Gastrocnemius medialis (tissue), 4 donors: ENCODE data around the gene OXNAD1. TPM values are rescaled to one million over a fixed set of nuclear protein-coding genes. Genes with fewer than 3 reads are reported as not detected.

ENCODE experiments used
- ATAC-seq, 2 donors: fragments of 150-250 bp; one replicate each; pipeline ENCODE4 v1.9.1; 2016
- DNase-seq, 2 donors: peaks; one replicate each; pipeline ENCODE4 v3.0.0-alpha.2; 2019
- H3K27ac ChIP-seq, 4 donors: fragments of 200-600 bp; sonication (generic); 1 replicate in 1 of 4; 2 replicates in 3 of 4; pipeline ENCODE4 v1.5.1; 2016 to 2018; ENCODE audit warnings: mild to moderate bottlenecking in 2 of 4, moderate library complexity in 1 of 4
- H3K27me3 ChIP-seq, 3 donors: fragments of 200-600 bp; sonication (generic) in 2 of 3; 1 replicate in 1 of 3; 2 replicates in 2 of 3; pipeline versions ENCODE4 v1.5.1 to v1.6.0; 2016 to 2019; ENCODE audit warnings: mild to moderate bottlenecking in 1 of 3, moderate library complexity in 1 of 3
- H3K36me3 ChIP-seq, 2 donors: fragments of 200-600 bp; sonication (generic) in 1 of 2; one replicate each; pipeline ENCODE4 v1.5.1; 2017 to 2018
- H3K4me1 ChIP-seq, 2 donors: fragments of 200-600 bp; sonication (generic) in 1 of 2; one replicate each; pipeline ENCODE4 v1.5.1; 2016 to 2017; ENCODE audit warnings: mild to moderate bottlenecking in 2 of 2
- H3K4me3 ChIP-seq, 4 donors: fragments of 200-600 bp; sonication (generic) in 3 of 4; 1 replicate in 1 of 4; 2 replicates in 3 of 4; pipeline ENCODE4 v1.5.1; 2016 to 2019; ENCODE audit warnings: mild to moderate bottlenecking in 2 of 4
- H3K9me3 ChIP-seq, 3 donors: fragments of 200-600 bp; sonication (generic) in 2 of 3; 1 replicate in 1 of 3; 2 replicates in 2 of 3; pipeline ENCODE4 v1.5.1; 2016 to 2019
- POLR2A ChIP-seq, 2 donors: fragments of 450-650 bp; IDR thresholded peaks; one replicate each; pipeline ENCODE4 v1.6.1; 2017; ENCODE audit warnings: antibody characterized with exemption in 2 of 2, mild to moderate bottlenecking in 2 of 2, moderate library complexity in 2 of 2
- in situ Hi-C, 4 donors: fragments of 200-750 bp; cut with MboI; loops; one replicate each; pipeline versions ENCODE4 v1.15.0 to v1.8.0; 2017; ENCODE audit warnings: low sequenced_read_pairs in 4 of 4
- intact Hi-C: fragments of 100-400 bp; cut with DNase I; formaldehyde crosslinking; loops from one replicate; pipeline ENCODE4 v1.15.1; 2023; ENCODE audit warnings: low total_unique reads
- total RNA-seq, 4 donors: library from RNA; depleted of rRNA; stranded (reverse); fragments of >200 nt; gene quantifications; one replicate each; pipeline versions ENCODE4 v1.1.0 to v1.2.3, GENCODE V29; 2016
- TF ChIP-seq, protein P1 (sequence below), 5 experiments: fragments of 450-650 bp in 3 of 5; fragments of 200-600 bp in 2 of 5; sonication (generic) in 2 of 5; IDR thresholded peaks in 4 of 5; conservative IDR thresholded peaks in 1 of 5; 1 replicate in 4 of 5; 2 replicates in 1 of 5; pipeline ENCODE4 v1.5.1; 2016 to 2019; ENCODE audit warnings: antibody characterized with exemption in 5 of 5, mild to moderate bottlenecking in 3 of 5, moderate library complexity in 3 of 5

Gene OXNAD1
- total RNA-seq, 4 donors from 2014 or later: 12.3 to 28.6 (median 17.1) TPM

DNA sequence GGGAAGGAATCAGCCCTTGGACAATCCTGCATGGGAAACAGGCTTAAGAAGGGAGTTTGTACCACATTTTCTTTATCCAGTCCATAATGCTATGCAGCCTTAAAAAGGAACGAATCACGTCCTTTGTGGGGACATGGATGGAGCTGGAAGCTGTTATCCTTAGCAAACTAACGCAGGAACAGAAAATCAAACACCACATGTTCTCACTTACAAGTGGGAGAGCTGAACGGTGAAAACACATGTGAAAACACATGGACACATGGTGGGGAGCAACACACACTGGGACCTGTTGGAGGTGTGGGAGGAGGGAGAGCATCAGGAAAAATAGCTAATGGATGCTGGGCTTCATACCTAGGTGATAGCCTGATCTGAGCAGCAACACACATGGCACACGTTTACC is 70.3 kb downstream of the OXNAD1 start:
- in situ Hi-C loops (no loop called here), intact Hi-C loops (no loop called here)
- no peak overlapping the region for H3K4me3 ChIP-seq
- H3K36me3 ChIP-seq: peaks cover 0 to 6% of the 10 kb centered on the region in 2 donors
- H3K27ac ChIP-seq: no peak overlapping the region
- no peaks in the 10 kb centered on the region for H3K9me3 ChIP-seq
- H3K4me1 ChIP-seq: peaks cover 0 to 12% of the 10 kb centered on the region in 2 donors
- TF ChIP-seq POLR2A (IDR thresholded peaks at IDR 0.05): no peak
- TF ChIP-seq, protein P1, sequence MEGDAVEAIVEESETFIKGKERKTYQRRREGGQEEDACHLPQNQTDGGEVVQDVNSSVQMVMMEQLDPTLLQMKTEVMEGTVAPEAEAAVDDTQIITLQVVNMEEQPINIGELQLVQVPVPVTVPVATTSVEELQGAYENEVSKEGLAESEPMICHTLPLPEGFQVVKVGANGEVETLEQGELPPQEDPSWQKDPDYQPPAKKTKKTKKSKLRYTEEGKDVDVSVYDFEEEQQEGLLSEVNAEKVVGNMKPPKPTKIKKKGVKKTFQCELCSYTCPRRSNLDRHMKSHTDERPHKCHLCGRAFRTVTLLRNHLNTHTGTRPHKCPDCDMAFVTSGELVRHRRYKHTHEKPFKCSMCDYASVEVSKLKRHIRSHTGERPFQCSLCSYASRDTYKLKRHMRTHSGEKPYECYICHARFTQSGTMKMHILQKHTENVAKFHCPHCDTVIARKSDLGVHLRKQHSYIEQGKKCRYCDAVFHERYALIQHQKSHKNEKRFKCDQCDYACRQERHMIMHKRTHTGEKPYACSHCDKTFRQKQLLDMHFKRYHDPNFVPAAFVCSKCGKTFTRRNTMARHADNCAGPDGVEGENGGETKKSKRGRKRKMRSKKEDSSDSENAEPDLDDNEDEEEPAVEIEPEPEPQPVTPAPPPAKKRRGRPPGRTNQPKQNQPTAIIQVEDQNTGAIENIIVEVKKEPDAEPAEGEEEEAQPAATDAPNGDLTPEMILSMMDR (IDR thresholded peaks at IDR 0.05 in 4 of 5, conservative IDR thresholded peaks at IDR 0.05 in 1 of 5): no peak
- DNase-seq: no peak
- no peaks in the 10 kb centered on the region for H3K27me3 ChIP-seq
- no peak for ATAC-seq

DNA sequence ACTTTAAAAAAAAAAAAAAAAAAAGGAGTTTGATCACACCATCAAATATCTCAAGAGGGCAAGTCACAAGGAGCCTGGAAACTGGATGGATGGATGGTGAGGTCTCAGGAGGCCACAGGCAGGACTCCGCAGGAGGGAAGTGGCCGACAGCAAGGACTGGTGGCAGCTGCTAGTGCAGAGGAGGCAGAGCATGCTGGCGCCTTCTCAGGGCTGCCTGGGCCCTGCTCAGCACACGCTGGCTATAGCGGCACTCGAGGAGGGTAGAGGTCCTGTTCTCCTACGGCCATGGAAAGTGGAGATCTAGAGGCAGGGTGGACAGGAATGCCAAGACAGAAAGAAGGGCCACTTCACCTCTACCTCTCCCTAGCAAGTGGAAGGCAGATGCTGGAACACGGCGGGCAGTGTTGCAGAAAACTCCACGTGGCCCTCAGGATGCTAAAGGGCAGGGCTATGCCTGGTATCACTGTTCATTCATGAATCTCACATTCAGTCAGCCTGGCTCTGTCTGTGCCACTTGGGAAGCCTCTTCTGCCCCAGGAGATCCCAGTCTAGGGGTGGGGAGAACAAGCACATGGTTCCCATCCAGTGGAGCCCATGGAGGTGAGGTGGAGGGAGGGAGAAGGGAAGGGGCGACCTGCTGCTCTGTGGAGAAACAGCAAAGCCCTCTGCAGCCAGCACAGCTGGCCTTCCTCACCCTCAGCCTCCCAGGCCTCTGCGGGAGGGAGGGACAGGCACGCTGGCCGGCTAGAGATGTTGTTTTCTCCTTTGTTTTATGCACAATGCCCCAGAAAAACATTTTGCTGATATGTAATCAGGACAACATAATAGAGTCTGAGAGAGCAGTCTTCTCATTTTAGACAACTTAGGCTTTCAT is 71.0 kb downstream of the OXNAD1 start:
- no peak overlapping the region for H3K27ac ChIP-seq
- in situ Hi-C loops (no loop called here), intact Hi-C loops (no loop called here)
- ATAC-seq: no peak
- no peak for TF ChIP-seq POLR2A (IDR thresholded peaks at IDR 0.05)
- TF ChIP-seq, protein P1 (IDR thresholded peaks at IDR 0.05 in 4 of 5, conservative IDR thresholded peaks at IDR 0.05 in 1 of 5): no peak
- peaks cover 0 to 6% of the 10 kb centered on the region in 2 donors for H3K36me3 ChIP-seq
- DNase-seq: no peak
- H3K9me3 ChIP-seq: no peaks in the 10 kb centered on the region
- no peaks in the 10 kb centered on the region for H3K27me3 ChIP-seq
- H3K4me1 ChIP-seq: peaks cover 0 to 12% of the 10 kb centered on the region in 2 donors
- H3K4me3 ChIP-seq: no peak overlapping the region

DNA sequence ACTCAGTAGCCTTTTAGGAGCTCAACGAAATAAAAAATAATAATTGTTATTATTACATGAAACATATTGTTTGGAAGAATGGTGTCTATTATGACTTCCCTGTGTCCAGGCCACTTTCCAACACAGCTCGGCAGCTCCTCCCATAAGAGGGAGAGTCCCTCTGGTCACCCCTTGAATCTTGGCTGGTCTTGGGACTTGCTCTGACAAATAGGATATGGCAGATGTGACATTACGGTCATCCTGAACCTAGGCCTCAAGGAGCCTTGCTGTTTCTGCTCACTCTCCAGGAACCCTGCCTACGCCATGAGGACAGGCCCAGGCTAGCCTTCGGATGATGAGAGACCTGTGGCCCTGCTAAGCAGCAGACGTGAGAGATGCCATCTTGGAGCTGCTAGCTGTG is 71.8 kb downstream of the OXNAD1 start:
- H3K9me3 ChIP-seq: no peaks in the 10 kb centered on the region
- no peaks in the 10 kb centered on the region for H3K27me3 ChIP-seq
- H3K27ac ChIP-seq: no peak overlapping the region
- TF ChIP-seq, protein P1 (IDR thresholded peaks at IDR 0.05 in 4 of 5, conservative IDR thresholded peaks at IDR 0.05 in 1 of 5): no peak
- no peak for TF ChIP-seq POLR2A (IDR thresholded peaks at IDR 0.05)
- in situ Hi-C loops: no loop called here
- DNase-seq (no peak), ATAC-seq (no peak)
- H3K4me3 ChIP-seq: no peak overlapping the region
- intact Hi-C loops: no loop called here
- peaks cover 0 to 1% of the 10 kb centered on the region in 2 donors for H3K36me3 ChIP-seq
- peaks cover 0 to 12% of the 10 kb centered on the region in 2 donors for H3K4me1 ChIP-seq

DNA sequence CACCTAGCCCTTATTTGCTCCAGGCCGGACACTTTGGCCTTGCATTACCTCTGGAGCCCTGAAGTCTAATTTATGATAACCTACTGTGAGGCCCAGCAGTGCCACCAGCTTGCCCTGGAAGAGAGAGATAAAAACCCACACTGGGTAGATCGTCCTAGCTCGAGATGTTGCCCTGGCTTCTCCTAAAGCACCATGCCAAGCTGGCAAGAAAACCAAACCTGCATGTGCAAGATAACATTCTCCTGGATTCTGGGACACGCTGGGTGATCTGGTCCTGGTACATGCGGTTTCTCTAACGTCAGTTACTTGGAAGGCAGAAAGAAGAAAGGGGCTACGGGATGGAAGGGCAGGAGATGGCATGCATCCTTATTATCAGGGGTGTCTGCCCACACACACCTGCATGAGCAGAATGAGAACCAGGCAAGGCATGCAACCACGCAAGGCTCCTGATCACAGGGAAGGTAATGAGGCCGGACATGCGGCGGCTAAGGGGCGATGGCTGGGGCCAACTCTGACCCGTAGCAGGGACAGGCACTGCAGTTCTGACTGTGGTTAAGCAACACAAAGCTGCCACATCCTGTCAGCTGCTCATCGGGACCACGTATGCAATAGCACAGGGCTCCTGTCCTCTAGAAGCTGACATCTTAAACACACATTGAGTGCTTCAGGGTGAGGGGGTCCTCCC is 73.0 kb downstream of the OXNAD1 start:
- no peaks in the 10 kb centered on the region for H3K36me3 ChIP-seq
- no peak overlapping the region for H3K27ac ChIP-seq
- in situ Hi-C loops (no loop called here), intact Hi-C loops (no loop called here)
- DNase-seq (no peak), ATAC-seq (no peak)
- H3K27me3 ChIP-seq: no peaks in the 10 kb centered on the region
- no peaks in the 10 kb centered on the region for H3K9me3 ChIP-seq
- no peak overlapping the region for H3K4me3 ChIP-seq
- TF ChIP-seq, protein P1 (IDR thresholded peaks at IDR 0.05 in 4 of 5, conservative IDR thresholded peaks at IDR 0.05 in 1 of 5): no peak
- no peak for TF ChIP-seq POLR2A (IDR thresholded peaks at IDR 0.05)
- H3K4me1 ChIP-seq: peaks cover 0 to 12% of the 10 kb centered on the region in 2 donors
